ENCODE results near the gene JMJD1C. TPM values are rescaled to one million over a fixed set of nuclear protein-coding genes. Genes with fewer than 3 reads are reported as not detected.

The JMJD1C gene
- total RNA-seq, 1 donor from 2014 or later: 143 TPM

GRCh38 chr10:63368365-63368764 is 97.4 kb downstream of the JMJD1C start:
- peaks cover 6% of the 10 kb centered on the region for H3K4me1 Mint-ChIP-seq
- Histone ChIP-seq H2AFZ (replicated peaks) (no peak overlapping the region), H3K27ac (no peak overlapping the region), H3K4me1 (no peaks in the 10 kb centered on the region), H3K27me3 (no peaks in the 10 kb centered on the region), H3K4me2 (no peak overlapping the region), H3F3A (ENCODE audit: low read depth) (no peaks in the 10 kb centered on the region), H3K36me3 (no peaks in the 10 kb centered on the region), H3K79me2 (ENCODE audit: low read depth) (peaks cover 91% of the 10 kb centered on the region), H3K4me3 (no peak overlapping the region), H3K9me3 (ENCODE audit: low read depth) (no peaks in the 10 kb centered on the region), H3K9ac (no peak overlapping the region), H4K20me1 (ENCODE audit: low read depth) (peaks cover 17% of the 10 kb centered on the region)
- H3K9me3 Mint-ChIP-seq: no peaks in the 10 kb centered on the region
- no peak for DNase-seq (ENCODE audit: low spot score)
- peaks cover 4% of the 10 kb centered on the region for H3K36me3 Mint-ChIP-seq
- peaks cover 2% of the 10 kb centered on the region for H3K27me3 Mint-ChIP-seq (ENCODE audit: insufficient read depth, low read depth)
- no peak overlapping the region for H3K27ac Mint-ChIP-seq
- no peak overlapping the region for H3K4me3 Mint-ChIP-seq
- TF ChIP-seq EZH2 (IDR thresholded peaks at IDR 0.05) (no peak), CTCF (IDR thresholded peaks at IDR 0.05) (no peak), EZH2phosphoT487 (IDR thresholded peaks at IDR 0.05) (no peak)

GRCh38 chr10:63366933-63367332 is 98.8 kb downstream of the JMJD1C start:
- Mint-ChIP-seq H3K27ac (no peak overlapping the region), H3K4me3 (no peak overlapping the region)

GRCh38 chr10:63365976-63366765 is 99.6 kb downstream of the JMJD1C start:
- Histone ChIP-seq H3K4me2 (no peak overlapping the region), H3F3A (ENCODE audit: low read depth) (no peaks in the 10 kb centered on the region), H3K27ac (no peak overlapping the region), H3K9me3 (ENCODE audit: low read depth) (no peaks in the 10 kb centered on the region), H3K4me3 (no peak overlapping the region), H3K36me3 (no peaks in the 10 kb centered on the region), H3K79me2 (ENCODE audit: low read depth) (peaks cover 81% of the 10 kb centered on the region), H4K20me1 (ENCODE audit: low read depth) (peaks cover 17% of the 10 kb centered on the region), H2AFZ (replicated peaks) (no peak overlapping the region), H3K4me1 (no peaks in the 10 kb centered on the region), H3K27me3 (no peaks in the 10 kb centered on the region), H3K9ac (no peak overlapping the region)
- Mint-ChIP-seq H3K4me1 (peaks cover 6% of the 10 kb centered on the region), H3K27me3 (ENCODE audit: insufficient read depth, low read depth) (no peaks in the 10 kb centered on the region), H3K27ac (no peak overlapping the region), H3K4me3 (no peak overlapping the region), H3K9me3 (no peaks in the 10 kb centered on the region), H3K36me3 (peaks cover 6% of the 10 kb centered on the region)
- no peak for TF ChIP-seq CTCF (IDR thresholded peaks at IDR 0.05)
- no peak for TF ChIP-seq EZH2 (IDR thresholded peaks at IDR 0.05)
- no peak for TF ChIP-seq EZH2phosphoT487 (IDR thresholded peaks at IDR 0.05)
- DNase-seq (ENCODE audit: low spot score): peak; percentile 4

More at GRCh38 chr10:63366933-63367332, 98.8 kb downstream of the JMJD1C start:
- peaks cover 6% of the 10 kb centered on the region for H3K36me3 Mint-ChIP-seq
- H2AFZ ChIP-seq (replicated peaks): no peak overlapping the region
- DNase-seq (ENCODE audit: low spot score): no peak
- no peak overlapping the region for H3K4me3 ChIP-seq
- H3K36me3 ChIP-seq: no peaks in the 10 kb centered on the region
- peaks cover 6% of the 10 kb centered on the region for H3K4me1 Mint-ChIP-seq
- H3K4me2 ChIP-seq: no peak overlapping the region
- no peaks in the 10 kb centered on the region for H3K9me3 ChIP-seq (ENCODE audit: low read depth)
- no peak for TF ChIP-seq EZH2phosphoT487 (IDR thresholded peaks at IDR 0.05)
- TF ChIP-seq CTCF (IDR thresholded peaks at IDR 0.05): no peak
- no peak for TF ChIP-seq EZH2 (IDR thresholded peaks at IDR 0.05)
- peaks cover 81% of the 10 kb centered on the region for H3K79me2 ChIP-seq (ENCODE audit: low read depth)
- no peaks in the 10 kb centered on the region for H3F3A ChIP-seq (ENCODE audit: low read depth)
- H3K9me3 Mint-ChIP-seq: no peaks in the 10 kb centered on the region
- no peak overlapping the region for H3K27ac ChIP-seq
- no peaks in the 10 kb centered on the region for H3K4me1 ChIP-seq
- H3K9ac ChIP-seq: no peak overlapping the region
- peaks cover 17% of the 10 kb centered on the region for H4K20me1 ChIP-seq (ENCODE audit: low read depth)
- no peaks in the 10 kb centered on the region for H3K27me3 ChIP-seq
- no peaks in the 10 kb centered on the region for H3K27me3 Mint-ChIP-seq (ENCODE audit: insufficient read depth, low read depth)
